Heart right ventricle (tissue), 16 donors: Measurements from ENCODE around the gene CPOX. TPM values are rescaled to one million over a fixed set of nuclear protein-coding genes. Genes with fewer than 3 reads are reported as not detected.

Experiments used
- ATAC-seq, 8 donors: fragments of 200-7000 bp; cut with Tn5 transposase; one replicate each; pipeline ENCODE4 v1.9.1; 2020; ENCODE audit warnings: mild to moderate bottlenecking in 8 of 8, moderate library complexity in 8 of 8, moderate number of reproducible peaks in 1 of 8
- DNase-seq, 2 donors: peaks; one replicate each; pipeline ENCODE4 v3.0.0-alpha.2; 2020
- H3K27ac ChIP-seq, 10 donors: fragments of 200-600 bp; sonication (generic) in 2 of 10; one replicate each; pipeline versions ENCODE4 v1.5.0 to v1.8.0; 2020 to 2022; ENCODE audit warnings: mild to moderate bottlenecking in 3 of 10
- H3K27me3 ChIP-seq, 7 donors: fragments of 200-600 bp; one replicate each; pipeline ENCODE4 v1.8.0; 2021 to 2022; ENCODE audit warnings: mild to moderate bottlenecking in 2 of 7
- H3K36me3 ChIP-seq, 9 donors: fragments of 200-600 bp; sonication (generic) in 1 of 9; one replicate each; pipeline versions ENCODE4 v1.5.0 to v1.8.0; 2020 to 2022; ENCODE audit warnings: mild to moderate bottlenecking in 2 of 9
- H3K4me1 ChIP-seq, 9 donors: fragments of 200-600 bp; sonication (generic) in 1 of 9; one replicate each; pipeline versions ENCODE4 v1.5.0 to v1.8.0; 2020 to 2022; ENCODE audit warnings: mild to moderate bottlenecking in 4 of 9
- H3K4me3 ChIP-seq, 10 donors: fragments of 200-600 bp; sonication (generic) in 2 of 10; one replicate each; pipeline versions ENCODE4 v1.5.0 to v1.8.0; 2020 to 2022; ENCODE audit warnings: mild to moderate bottlenecking in 7 of 10, moderate library complexity in 2 of 10
- H3K9me3 ChIP-seq, 11 donors: fragments of 200-600 bp in 10 of 11; sonication (generic) in 2 of 11; one replicate each; pipeline versions ENCODE4 v1.5.0 to v1.8.0; 2013 to 2022; ENCODE audit warnings: mild to moderate bottlenecking in 2 of 11, control low read depth in 1 of 11, moderate library complexity in 1 of 11
- CTCF ChIP-seq, 9 donors: fragments of 200-600 bp; sonication (generic) in 2 of 9; IDR thresholded peaks; one replicate each; pipeline versions ENCODE4 v1.5.0 to v1.8.0; 2021 to 2022; ENCODE audit warnings: antibody characterized with exemption in 9 of 9, mild to moderate bottlenecking in 5 of 9, moderate library complexity in 1 of 9
- WGBS, 2 donors: extraction: QIAGEN DNeasy Blood & Tissue Kit; methylation state at CpG; one replicate each; pipeline ENCODE4 v1.1.7; 2013; ENCODE audit warnings: inconsistent platforms in 1 of 2; 5-methylcytosine and 5-hydroxymethylcytosine counted together
- intact Hi-C, 10 donors: fragments of 100-400 bp; cut with DNase I; formaldehyde crosslinking; loops; one replicate each; pipeline versions ENCODE4 v1.11.1 to v1.14.2; 2022
- polyA plus RNA-seq, 2 donors: library from polyadenylated mRNA; stranded (reverse); fragments of 200-250 nt; gene quantifications; one replicate each; pipeline ENCODE4 v1.2.3, GENCODE V29; 2013
- total RNA-seq, 10 donors: library from RNA; stranded (reverse); fragmentation: NEBNext Ultra II Directional in 3 of 10; extraction: Animal tissue kit (Norgen Biotek cat#: 25700) in 3 of 10; gene quantifications; one replicate each; pipeline versions ENCODE4 v1.2.1 to v1.2.4, GENCODE V29; 2021 to 2023
- donor health status: Arrhythmogenic right ventricular cardiomyopathy.
- donor health status: ischemic (EF 13 %, LVEDD 7.1; RV severe dilation, severe dysfunction).
- donor health status: healthy with polysubstance abuse.
- donor health status: DM: no; HTN: yes; CAD: no.
- donor health status: DM: no; HTN: no; CAD: no.
- donor health status: ischemic (EF 25% LVEDD 6.9; RV normal size, moderate dysfunction).
- donor health status: ischemic (EF 25% LVEDD 5.7; RV mildly dilated, moderate dysfunction).
- donor health status: healthy.
- donor health status: DM: yes; HTN: yes; CAD: no.
- donor health status: Ischemic cardiomyopathy.
- donor health status: ischemic (EF 35%, LVEDD 5.7; RV mildly dilated, moderate dysfunction).
- donor health status: nonischemic (EF 11% LVEDD 7.7; RV severe dilation, severe dysfunction).
- donor health status: DM: yes; HTN: yes; CAD: no.
- donor health status: PGD.
- donor health status: ischemic (EF 29% LVEDD 5.4; RV normal size, mild dysfunction).
- donor health status: nonischemic (EF 23%, LVEDD 6.1; RV moderate dilation, normal function).

CPOX gene
- total and polyA plus RNA-seq, 12 donors = 7.7 to 12.5 (median 11.0) TPM

GRCh38 chr3:98587654-98588053 lies 5.8 kb downstream of the CPOX start:
- intact Hi-C loops = no loop called here
- Histone ChIP-seq H3K9me3 (no peaks in the 10 kb centered on the region), H3K36me3 (peaks cover 0 to 88% (median 21%) of the 10 kb centered on the region in 9 donors), H3K4me1 (peaks cover 0 to 54% (median 21%) of the 10 kb centered on the region in 9 donors), H3K4me3 (no peak overlapping the region), H3K27ac (no peak overlapping the region), H3K27me3 (no peaks in the 10 kb centered on the region)
- 84 to 94% methylated on average over 2 of the region's 2 CpGs for WGBS, 2 donors
- no peak for ATAC-seq
- DNase-seq = no peak
- TF ChIP-seq CTCF (IDR thresholded peaks at IDR 0.05) = no peak

- DNase-seq = no peak
- no peak for ATAC-seq
- H3K36me3 ChIP-seq = peaks cover 0 to 97% (median 13%) of the 10 kb centered on the region in 9 donors
- peaks cover 0 to 33% (median 4%) of the 10 kb centered on the region in 9 donors for H3K4me1 ChIP-seq
- intact Hi-C loops = no loop called here
- no peak overlapping the region for H3K27ac ChIP-seq
- no peaks in the 10 kb centered on the region for H3K9me3 ChIP-seq
- 90 to 94% methylated on average over 2 of the region's 2 CpGs for WGBS, 2 donors
- no peak overlapping the region for H3K4me3 ChIP-seq
- no peak for TF ChIP-seq CTCF (IDR thresholded peaks at IDR 0.05)
- no peaks in the 10 kb centered on the region for H3K27me3 ChIP-seq
Measured at GRCh38 chr3:98584547-98584946, 8.9 kb downstream of the CPOX start.

- intact Hi-C loops = no loop called here
- ATAC-seq = no peak
- no peak for DNase-seq
- WGBS, 2 donors = 68 to 84% methylated on average over 4 of the region's 4 CpGs
- Histone ChIP-seq H3K4me3 (no peak overlapping the region), H3K27me3 (no peaks in the 10 kb centered on the region), H3K36me3 (peaks cover 0 to 100% (median 13%) of the 10 kb centered on the region in 9 donors), H3K9me3 (no peaks in the 10 kb centered on the region), H3K4me1 (peaks cover 0 to 25% (median 0%) of the 10 kb centered on the region in 9 donors), H3K27ac (no peak overlapping the region)
- no peak for TF ChIP-seq CTCF (IDR thresholded peaks at IDR 0.05)
Measured at GRCh38 chr3:98583766-98584165, 9.6 kb downstream of the CPOX start.

GRCh38 chr3:98582042-98582441 lies 11.4 kb downstream of the CPOX start:
- Histone ChIP-seq H3K9me3 (no peaks in the 10 kb centered on the region), H3K4me3 (no peak overlapping the region), H3K4me1 (peaks cover 0 to 14% (median 0%) of the 10 kb centered on the region in 9 donors), H3K36me3 (peaks cover 0 to 100% (median 16%) of the 10 kb centered on the region in 9 donors), H3K27me3 (no peaks in the 10 kb centered on the region), H3K27ac (no peak overlapping the region)
- ATAC-seq (no peak), DNase-seq (no peak)
- intact Hi-C loops = no loop called here
- WGBS, 2 donors = 91 to 94% methylated on average over 1 of the region's 1 CpG
- TF ChIP-seq CTCF (IDR thresholded peaks at IDR 0.05) = no peak
